D721Med (cell line): ENCODE results near the gene ARHGAP23.

ENCODE experiments used
- DNase-seq: peaks from one replicate; pipeline ENCODE4 v3.0.0; 2011; ENCODE audit warnings: low spot score; ENCODE audit not compliant: insufficient read length
- FAIRE-seq: peaks from 2 replicates; lab custom pipeline; 2011; peaks lifted over from hg19 to GRCh38; lab: Jason Lieb, UNC
- CTCF ChIP-seq: IDR thresholded peaks from 2 replicates; pipeline ENCODE4 v1.5.1; 2012; ENCODE audit warnings: mild to moderate bottlenecking, control low read depth; ENCODE audit not compliant: insufficient read depth; ENCODE audit errors: missing control alignments

Gene ARHGAP23

GRCh38 chr17:38533866-38534497 lies 105.7 kb downstream of the ARHGAP23 start:
- TF ChIP-seq CTCF = no peak
- FAIRE-seq = no peak
- DNase-seq = no peak

- TF ChIP-seq CTCF = no peak
- DNase-seq (no peak), FAIRE-seq (no peak)
These were observed 106.2 kb downstream of the ARHGAP23 start for GRCh38 chr17:38534498-38534885.

GRCh38 chr17:38535886-38536285 lies 107.6 kb downstream of the ARHGAP23 start:
- FAIRE-seq (no peak), DNase-seq (no peak)
- TF ChIP-seq CTCF = no peak

- TF ChIP-seq CTCF = no peak
- no peak for DNase-seq
- FAIRE-seq = no peak
These were observed 108.4 kb downstream of the ARHGAP23 start for GRCh38 chr17:38536661-38537060.

GRCh38 chr17:38538906-38539305 lies 110.6 kb downstream of the ARHGAP23 start:
- TF ChIP-seq CTCF = no peak
- DNase-seq (no peak), FAIRE-seq (no peak)

- no peak for TF ChIP-seq CTCF
- FAIRE-seq = no peak
- DNase-seq = no peak
These were observed 111.1 kb downstream of the ARHGAP23 start for GRCh38 chr17:38539386-38539785.

GRCh38 chr17:38540514-38541045 lies 112.3 kb downstream of the ARHGAP23 start:
- TF ChIP-seq CTCF = no peak
- no peak for FAIRE-seq
- no peak for DNase-seq
